AG08396 (cell line): Measurements from ENCODE around the gene CA10.

ENCODE experiments used
- DNase-seq: peaks from one replicate; pipeline ENCODE4 v3.0.0; 2012; ENCODE audit warnings: low spot score, mixed read lengths

Gene CA10

GRCh38 chr17:51721730-51722129, 436.8 kb downstream of the CA10 start:
- DNase-seq: no peak

GRCh38 chr17:51720439-51720838, 438.1 kb downstream of the CA10 start:
- no peak for DNase-seq

- no peak for DNase-seq
Measured at GRCh38 chr17:51718983-51719382, 439.5 kb downstream of the CA10 start.

- DNase-seq: no peak
Measured at GRCh38 chr17:51711581-51711980, 446.9 kb downstream of the CA10 start.

GRCh38 chr17:51710634-51710979, 447.9 kb downstream of the CA10 start:
- DNase-seq: no peak

- DNase-seq: no peak
Measured at GRCh38 chr17:51709694-51710633, 448.6 kb downstream of the CA10 start.

- no peak for DNase-seq
Measured at GRCh38 chr17:51707216-51707615, 451.3 kb downstream of the CA10 start.

- no peak for DNase-seq
Measured at GRCh38 chr17:51706093-51706492, 452.4 kb downstream of the CA10 start.

GRCh38 chr17:51703361-51704341, 454.9 kb downstream of the CA10 start:
- DNase-seq: no peak

- DNase-seq: no peak
Measured at GRCh38 chr17:51702963-51703360, 455.6 kb downstream of the CA10 start.

- no peak for DNase-seq
Measured at GRCh38 chr17:51701501-51701900, 457.0 kb downstream of the CA10 start.

GRCh38 chr17:51700011-51700760, 458.3 kb downstream of the CA10 start:
- no peak for DNase-seq

- no peak for DNase-seq
Measured at GRCh38 chr17:51699303-51699702, 459.2 kb downstream of the CA10 start.

- DNase-seq: no peak
Measured at GRCh38 chr17:51692917-51693316, 465.6 kb downstream of the CA10 start.

GRCh38 chr17:51687887-51688286, 470.6 kb downstream of the CA10 start:
- DNase-seq: no peak

- no peak for DNase-seq
Measured at GRCh38 chr17:51685287-51685909, 473.1 kb downstream of the CA10 start.

GRCh38 chr17:51684214-51684613, 474.3 kb downstream of the CA10 start:
- no peak for DNase-seq

- no peak for DNase-seq
Measured at GRCh38 chr17:51683291-51683690, 475.2 kb downstream of the CA10 start.

- no peak for DNase-seq
Measured at GRCh38 chr17:51682115-51682514, 476.4 kb downstream of the CA10 start.

GRCh38 chr17:51677875-51678274, 480.6 kb downstream of the CA10 start:
- no peak for DNase-seq

- DNase-seq: no peak
Measured at GRCh38 chr17:51676691-51677487, 481.6 kb downstream of the CA10 start.
